CD4-positive, alpha-beta T cell (primary cell): Measurements from ENCODE around the gene SRSF2. TPM values are rescaled to one million over a fixed set of nuclear protein-coding genes. Genes with fewer than 3 reads are reported as not detected.

Experiments
- ATAC-seq: fragments of 200-7000 bp; cut with Tn5 transposase; one replicate; pipeline ENCODE4 v1.10.0; 2022; ENCODE audit warnings: mild to moderate bottlenecking; ENCODE audit not compliant: poor library complexity
- CTCF ChIA-PET: fragments of 350-600 bp; sonication (Branson Sonifier 250); formaldehyde crosslinking; loops from one replicate; lab custom pipeline; 2021; ENCODE audit warnings: antibody characterized with exemption, inconsistent platforms; lab: Charles Lee
- POLR2A ChIA-PET: fragments of 350-600 bp; sonication (Branson Sonifier 250); formaldehyde crosslinking; loops from one replicate; lab custom pipeline; 2021; ENCODE audit warnings: antibody characterized with exemption, inconsistent platforms; lab: Charles Lee
- DNase-seq, 14 experiments: peaks; one replicate each; pipeline ENCODE4 v3.0.0-alpha.2; 2013 to 2020; ENCODE audit warnings: mixed read lengths in 2 of 14
- H3K27ac ChIP-seq, 2 donors: one replicate each; pipeline versions ENCODE4 v1.5.1 to v1.7.0; 2013; ENCODE audit warnings: low read length in 2 of 2, low read depth in 1 of 2, mild to moderate bottlenecking in 1 of 2
- H3K27me3 ChIP-seq, 2 experiments: 1 replicate in 1 of 2; 2 replicates in 1 of 2; pipeline versions ENCODE4 v1.6.1 to v1.7.0; 2013; ENCODE audit warnings: low read length in 2 of 2, control low read depth in 1 of 2, mild to moderate bottlenecking in 1 of 2, moderate library complexity in 1 of 2; ENCODE audit not compliant: insufficient read depth in 2 of 2, control insufficient read depth in 1 of 2
- H3K36me3 ChIP-seq: one replicate; pipeline ENCODE4 v1.6.1; 2013; ENCODE audit warnings: low read length, control low read depth; ENCODE audit not compliant: insufficient read depth
- H3K4me1 ChIP-seq: one replicate; pipeline ENCODE4 v1.6.1; 2013; ENCODE audit warnings: low read length, control low read depth; ENCODE audit not compliant: insufficient read depth
- H3K4me3 ChIP-seq: one replicate; pipeline ENCODE4 v1.5.1; 2013; ENCODE audit warnings: mild to moderate bottlenecking, low read length, moderate library complexity
- H3K9me3 ChIP-seq, 2 experiments: 1 replicate in 1 of 2; 2 replicates in 1 of 2; pipeline versions ENCODE4 v1.6.1 to v1.7.0; 2013; ENCODE audit warnings: low read length in 2 of 2, mild to moderate bottlenecking in 2 of 2, control low read depth in 1 of 2, moderate library complexity in 1 of 2; ENCODE audit not compliant: control insufficient read depth in 1 of 2, insufficient read depth in 1 of 2
- H3K27ac Mint-ChIP-seq: one replicate; pipeline ENCODE4 v1.8.0; 2020; ENCODE audit warnings: mixed read lengths
- H3K27me3 Mint-ChIP-seq: one replicate; pipeline ENCODE4 v1.8.0; 2021; ENCODE audit warnings: mixed read lengths
- H3K36me3 Mint-ChIP-seq: one replicate; pipeline ENCODE4 v1.8.0; 2021; ENCODE audit warnings: low read depth, mixed read lengths
- H3K4me1 Mint-ChIP-seq: one replicate; pipeline ENCODE4 v1.8.0; 2021; ENCODE audit warnings: low read depth, mixed read lengths
- H3K4me3 Mint-ChIP-seq: one replicate; pipeline ENCODE4 v1.8.0; 2020; ENCODE audit warnings: mild to moderate bottlenecking, mixed read lengths
- H3K9me3 Mint-ChIP-seq: one replicate; pipeline ENCODE4 v1.8.0; 2020; ENCODE audit warnings: mixed read lengths
- intact Hi-C, 2 experiments: fragments of 100-400 bp; cut with DNase I in 1 of 2; cut with micrococcal nuclease in 1 of 2; formaldehyde crosslinking; loops; one replicate each; pipeline versions ENCODE4 v1.15.1 to v1.9.0; 2023 to 2025; cut with DNase I, micrococcal nuclease
- total RNA-seq, 174 experiments: library from RNA in 2 of 174; stranded (reverse) in 2 of 174; gene quantifications; one replicate each; pipeline ENCODE4 v1.2.3 and lab custom pipeline; 2021 to 2026
- TF ChIP-seq, protein P1 (sequence below): fragments of 200-600 bp; IDR thresholded peaks from one replicate; pipeline ENCODE4 v1.8.0; 2022; ENCODE audit warnings: antibody characterized with exemption, mild to moderate bottlenecking

SRSF2 gene
- total RNA-seq, 2 experiments from 2014 or later: 448 to 460 TPM

DNA sequence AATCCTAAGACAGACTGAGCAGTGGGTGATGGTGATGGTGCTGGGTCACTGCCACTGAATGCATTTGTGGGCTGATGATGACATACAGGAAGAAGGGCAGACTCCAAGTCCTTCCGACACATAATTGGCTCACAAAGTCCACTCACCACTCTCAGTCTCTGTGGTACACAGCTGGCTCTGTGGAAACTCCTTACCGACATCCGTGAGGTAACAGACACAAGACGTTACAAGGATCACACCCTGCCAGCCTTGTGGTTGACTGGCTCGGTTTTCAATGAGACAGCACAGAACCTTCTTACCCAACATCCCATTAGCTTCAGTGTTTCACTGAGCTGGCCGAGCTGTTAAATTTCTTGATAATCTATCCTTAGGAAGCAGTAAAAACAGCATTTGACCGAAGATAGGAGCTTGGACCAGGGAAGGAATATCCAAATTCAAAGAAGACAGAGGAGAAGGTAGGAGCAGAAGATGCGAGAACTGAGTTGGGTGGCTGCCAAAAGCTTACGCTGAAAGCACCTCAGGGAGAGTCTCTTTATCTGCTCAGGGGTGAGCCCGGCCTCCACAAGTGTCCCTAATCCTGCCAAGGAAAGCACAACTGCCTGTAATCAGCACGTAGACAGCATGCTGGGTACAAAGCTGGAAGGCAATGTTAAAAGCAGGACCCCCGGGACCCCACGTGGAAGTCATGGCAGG, 20.8 kb downstream of the SRSF2 start:
- Mint-ChIP-seq H3K4me1 (peaks cover 43% of the 10 kb centered on the region), H3K27ac (peak overlapping the region; percentile 96), H3K27me3 (no peaks in the 10 kb centered on the region), H3K36me3 (peaks cover 74% of the 10 kb centered on the region), H3K9me3 (no peaks in the 10 kb centered on the region), H3K4me3 (peak overlapping the region; percentile 66)
- ATAC-seq: peak; percentile 76
- H3K27me3 ChIP-seq: no peaks in the 10 kb centered on the region
- TF ChIP-seq, protein P1, sequence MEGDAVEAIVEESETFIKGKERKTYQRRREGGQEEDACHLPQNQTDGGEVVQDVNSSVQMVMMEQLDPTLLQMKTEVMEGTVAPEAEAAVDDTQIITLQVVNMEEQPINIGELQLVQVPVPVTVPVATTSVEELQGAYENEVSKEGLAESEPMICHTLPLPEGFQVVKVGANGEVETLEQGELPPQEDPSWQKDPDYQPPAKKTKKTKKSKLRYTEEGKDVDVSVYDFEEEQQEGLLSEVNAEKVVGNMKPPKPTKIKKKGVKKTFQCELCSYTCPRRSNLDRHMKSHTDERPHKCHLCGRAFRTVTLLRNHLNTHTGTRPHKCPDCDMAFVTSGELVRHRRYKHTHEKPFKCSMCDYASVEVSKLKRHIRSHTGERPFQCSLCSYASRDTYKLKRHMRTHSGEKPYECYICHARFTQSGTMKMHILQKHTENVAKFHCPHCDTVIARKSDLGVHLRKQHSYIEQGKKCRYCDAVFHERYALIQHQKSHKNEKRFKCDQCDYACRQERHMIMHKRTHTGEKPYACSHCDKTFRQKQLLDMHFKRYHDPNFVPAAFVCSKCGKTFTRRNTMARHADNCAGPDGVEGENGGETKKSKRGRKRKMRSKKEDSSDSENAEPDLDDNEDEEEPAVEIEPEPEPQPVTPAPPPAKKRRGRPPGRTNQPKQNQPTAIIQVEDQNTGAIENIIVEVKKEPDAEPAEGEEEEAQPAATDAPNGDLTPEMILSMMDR: no peak
- H3K36me3 ChIP-seq: peaks cover 69% of the 10 kb centered on the region
- ChIA-PET CTCF (interaction anchor here (1.1 to 2.3 kb wide), 2 partner anchors 9 to 193 kb away, joined by 3 to 6 read pairs; no protein-coding TSS in a partner anchor), POLR2A (interaction anchor here (3.9 to 6.7 kb wide), 2 partner anchors 10 to 19 kb away, joined by 26 to 63 read pairs; partner anchors contain the start of genes JMJD6, METTL23, MFSD11 and SRSF2)
- peaks cover 25% of the 10 kb centered on the region for H3K4me1 ChIP-seq
- no peaks in the 10 kb centered on the region for H3K9me3 ChIP-seq
- no peak overlapping the region for H3K27ac ChIP-seq
- H3K4me3 ChIP-seq: no peak overlapping the region
- intact Hi-C loops: loop anchor here in 1 of 2 experiments (1.0 kb wide), 1 partner anchor 21 kb away; the partner anchor contains the start of gene SRSF2
- DNase-seq: peak in 8 of 14 experiments; percentile 12 to 91 (median 55)

DNA sequence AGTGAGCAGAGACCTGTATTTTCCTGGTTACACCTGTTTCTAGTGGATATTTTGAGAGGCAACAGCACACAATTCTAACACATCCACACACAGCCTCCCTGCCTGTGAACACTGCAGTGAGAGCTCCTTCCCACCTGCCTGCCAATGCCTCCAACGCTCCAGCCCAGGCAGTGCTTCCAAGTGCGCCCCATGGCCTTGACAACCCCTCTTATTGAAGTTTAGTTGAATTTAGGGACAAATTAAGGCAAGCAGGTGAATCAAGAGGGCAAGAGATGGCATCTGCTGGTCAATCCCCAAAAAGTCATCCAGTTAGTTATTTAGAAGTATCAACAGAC, 21.7 kb downstream of the SRSF2 start:
- H3K4me1 ChIP-seq: peaks cover 30% of the 10 kb centered on the region
- no peaks in the 10 kb centered on the region for H3K27me3 ChIP-seq
- POLR2A ChIA-PET: interaction anchor here (3.9 to 6.7 kb wide), 2 partner anchors 11 to 20 kb away, joined by 26 to 63 read pairs; partner anchors contain the start of genes JMJD6, METTL23, MFSD11 and SRSF2
- Mint-ChIP-seq H3K36me3 (peaks cover 65% of the 10 kb centered on the region), H3K9me3 (no peaks in the 10 kb centered on the region), H3K4me3 (no peak overlapping the region), H3K27ac (peak overlapping the region; percentile 96), H3K4me1 (peaks cover 42% of the 10 kb centered on the region), H3K27me3 (no peaks in the 10 kb centered on the region)
- TF ChIP-seq, protein P1: no peak
- H3K36me3 ChIP-seq: peaks cover 61% of the 10 kb centered on the region
- intact Hi-C loops: loop anchor here (1.0 to 2.0 kb wide), 4 partner anchors 157 to 193 kb away; no protein-coding TSS in a partner anchor
- no peaks in the 10 kb centered on the region for H3K9me3 ChIP-seq
- DNase-seq: no peak
- CTCF ChIA-PET: interaction anchor here (1.0 to 3.1 kb wide), 6 partner anchors 11 to 193 kb away, joined by 3 to 34 read pairs (median 4); partner anchors contain the start of genes JMJD6, METTL23 and MFSD11
- no peak for ATAC-seq
- H3K27ac ChIP-seq: no peak overlapping the region
- H3K4me3 ChIP-seq: no peak overlapping the region

DNA sequence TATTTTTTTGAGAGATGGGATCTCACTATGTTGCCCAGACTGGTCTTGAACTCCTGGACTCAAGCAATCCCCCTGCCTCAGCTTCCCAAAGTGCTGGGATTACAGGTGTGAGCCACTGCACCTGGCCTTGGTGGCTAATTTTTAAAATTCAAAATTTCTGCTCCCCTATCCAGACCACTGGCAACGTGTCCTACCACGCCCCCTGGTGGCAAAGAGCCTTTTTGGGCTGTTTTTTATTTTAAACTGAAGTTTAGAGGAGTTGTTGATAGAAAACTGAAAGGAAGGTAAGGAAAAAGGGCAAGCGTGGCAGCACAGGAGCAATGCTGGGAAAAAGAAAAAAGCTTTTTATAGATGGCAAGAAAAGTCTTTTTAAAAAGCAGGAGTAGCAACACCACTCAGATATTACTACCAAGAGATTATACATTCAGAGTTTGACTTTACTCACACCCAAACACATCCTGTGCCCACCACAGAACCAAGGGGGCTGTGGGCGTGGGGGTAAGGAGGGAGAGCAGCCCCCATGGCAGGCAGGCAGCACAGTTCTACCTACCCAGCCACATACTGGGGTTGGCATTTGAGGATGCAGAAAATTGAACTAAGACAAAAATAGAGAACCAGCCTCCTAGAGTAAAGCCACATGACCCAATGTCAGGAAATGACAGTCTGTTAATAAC, 22.2 kb downstream of the SRSF2 start:
- Mint-ChIP-seq H3K4me1 (peaks cover 42% of the 10 kb centered on the region), H3K27ac (peak overlapping the region; percentile 96), H3K36me3 (peaks cover 60% of the 10 kb centered on the region), H3K4me3 (peak overlapping the region; percentile 3), H3K27me3 (no peaks in the 10 kb centered on the region), H3K9me3 (no peaks in the 10 kb centered on the region)
- ChIA-PET POLR2A (interaction anchor here (6.7 kb wide), 1 partner anchor 21 kb away, joined by 63 read pairs; the partner anchor contains the start of genes MFSD11 and SRSF2), CTCF (interaction anchor here (0.7 to 3.1 kb wide), 7 partner anchors 11 to 192 kb away, joined by 3 to 34 read pairs (median 3); partner anchors contain the start of genes JMJD6, METTL23 and MFSD11)
- Histone ChIP-seq H3K4me1 (peaks cover 33% of the 10 kb centered on the region), H3K9me3 (no peaks in the 10 kb centered on the region), H3K27ac (no peak overlapping the region), H3K4me3 (no peak overlapping the region), H3K36me3 (peaks cover 56% of the 10 kb centered on the region), H3K27me3 (no peaks in the 10 kb centered on the region)
- DNase-seq (peak; percentile 64 to 87 (median 79)), ATAC-seq (no peak)
- intact Hi-C loops: loop anchor here (1.0 to 5.0 kb wide), 8 partner anchors 67 to 352 kb away; no protein-coding TSS in a partner anchor
- TF ChIP-seq, protein P1: peak; percentile 88
